ENCODE results near the gene DISC1.

GRCh38 chr1:232031156-232031555, 404.6 kb downstream of the DISC1 start:
- TF ChIP-seq EZH2 (IDR thresholded peaks at IDR 0.05; ENCODE audit: low read depth, unreplicated experiment) (no peak), EZH2phosphoT487 (IDR thresholded peaks at IDR 0.05; ENCODE audit: unreplicated experiment) (no peak), ZNF331 (CRISPR knock-in tag; IDR thresholded peaks at IDR 0.05; ENCODE audit: low read depth) (no peak), POLR2AphosphoS5 (IDR thresholded peaks at IDR 0.05; ENCODE audit: low read depth) (no peak), CREB1 (CRISPR knock-in tag; IDR thresholded peaks at IDR 0.05; ENCODE audit: low read depth) (no peak), NANOG (IDR thresholded peaks at IDR 0.05; ENCODE audit: borderline replicate concordance) (no peak), ETS1 (IDR thresholded peaks at IDR 0.05) (no peak), JUNB (IDR thresholded peaks at IDR 0.05; ENCODE audit: unreplicated experiment) (no peak)
- TF ChIP-seq, protein P1, sequence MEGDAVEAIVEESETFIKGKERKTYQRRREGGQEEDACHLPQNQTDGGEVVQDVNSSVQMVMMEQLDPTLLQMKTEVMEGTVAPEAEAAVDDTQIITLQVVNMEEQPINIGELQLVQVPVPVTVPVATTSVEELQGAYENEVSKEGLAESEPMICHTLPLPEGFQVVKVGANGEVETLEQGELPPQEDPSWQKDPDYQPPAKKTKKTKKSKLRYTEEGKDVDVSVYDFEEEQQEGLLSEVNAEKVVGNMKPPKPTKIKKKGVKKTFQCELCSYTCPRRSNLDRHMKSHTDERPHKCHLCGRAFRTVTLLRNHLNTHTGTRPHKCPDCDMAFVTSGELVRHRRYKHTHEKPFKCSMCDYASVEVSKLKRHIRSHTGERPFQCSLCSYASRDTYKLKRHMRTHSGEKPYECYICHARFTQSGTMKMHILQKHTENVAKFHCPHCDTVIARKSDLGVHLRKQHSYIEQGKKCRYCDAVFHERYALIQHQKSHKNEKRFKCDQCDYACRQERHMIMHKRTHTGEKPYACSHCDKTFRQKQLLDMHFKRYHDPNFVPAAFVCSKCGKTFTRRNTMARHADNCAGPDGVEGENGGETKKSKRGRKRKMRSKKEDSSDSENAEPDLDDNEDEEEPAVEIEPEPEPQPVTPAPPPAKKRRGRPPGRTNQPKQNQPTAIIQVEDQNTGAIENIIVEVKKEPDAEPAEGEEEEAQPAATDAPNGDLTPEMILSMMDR (conservative IDR thresholded peaks at IDR 0.05; ENCODE audit: low read depth in 2 of 2) = no peak
